H1 (cell line): ENCODE measurements around the gene PLLP. TPM values are rescaled to one million over a fixed set of nuclear protein-coding genes. Genes with fewer than 3 reads are reported as not detected.
A peak's percentile ranks its signal among the peaks of the same experiment; 100 is the strongest.

ENCODE experiments used
- CTCF ChIA-PET: fragments of 300-600 bp; sonication (Branson Sonifier 250); formaldehyde crosslinking; loops from one replicate; lab custom pipeline; 2021; ENCODE audit not compliant: partially characterized antibody; lab: Charles Lee
- POLR2A ChIA-PET: fragments of 300-600 bp; sonication (Branson Sonifier 250); formaldehyde crosslinking; loops from one replicate; lab custom pipeline; 2021; ENCODE audit warnings: inconsistent platforms; ENCODE audit not compliant: partially characterized antibody; lab: Charles Lee
- DNase-seq, 2 experiments: peaks; one replicate each; pipeline versions ENCODE4 v3.0.0 to v3.0.0-alpha.2; 2010 to 2022; ENCODE audit warnings: low spot score in 2 of 2, low read depth in 1 of 2, mixed read lengths in 1 of 2
- FAIRE-seq: peaks from 2 replicates; lab custom pipeline; 2011; peaks lifted over from hg19 to GRCh38; lab: Jason Lieb, UNC
- H2AFZ ChIP-seq: 2 replicates; pipeline ENCODE4 v1.8.1; 2012; ENCODE audit warnings: low read length, inconsistent platforms
- H2AK5ac ChIP-seq: 2 replicates; pipeline ENCODE4 v1.6.1; 2013; ENCODE audit warnings: low read depth, low read length
- H2BK120ac ChIP-seq: replicated peaks from 2 replicates; pipeline ENCODE3; 2013; ENCODE audit warnings: low read depth, low read length, inconsistent platforms
- H2BK12ac ChIP-seq: 2 replicates; pipeline ENCODE4 v1.6.1; 2013; ENCODE audit warnings: low read depth, low read length
- H2BK15ac ChIP-seq: 2 replicates; pipeline ENCODE4 v1.6.1; 2013; ENCODE audit warnings: low read length
- H2BK20ac ChIP-seq: 2 replicates; pipeline ENCODE4 v1.6.1; 2013; ENCODE audit warnings: low read length
- H2BK5ac ChIP-seq: 2 replicates; pipeline ENCODE4 v1.6.1; 2013; ENCODE audit warnings: low read depth, low read length
- H3K14ac ChIP-seq: 2 replicates; pipeline ENCODE4 v1.6.1; 2013; ENCODE audit warnings: inconsistent platforms; ENCODE audit not compliant: insufficient read length
- H3K18ac ChIP-seq: 2 replicates; pipeline ENCODE4 v1.6.1; 2013; ENCODE audit warnings: low read length; ENCODE audit errors: extremely low read depth
- H3K23ac ChIP-seq: 2 replicates; pipeline ENCODE4 v1.6.1; 2013; ENCODE audit warnings: inconsistent platforms; ENCODE audit not compliant: insufficient read length
- H3K23me2 ChIP-seq: 2 replicates; pipeline ENCODE4 v1.6.1; 2013; ENCODE audit warnings: low read depth, low read length
- H3K27ac ChIP-seq: 2 replicates; pipeline ENCODE4 v1.6.1; 2011; ENCODE audit warnings: low read depth, low read length, inconsistent platforms
- H3K27me3 ChIP-seq, 4 experiments: replicated peaks in 1 of 4; 1 replicate in 1 of 4; 2 replicates in 3 of 4; pipeline versions ENCODE4 v1.6.1 to v1.8.1; 2011 to 2013; ENCODE audit warnings: low read length in 3 of 4, mild to moderate bottlenecking in 3 of 4, inconsistent platforms in 2 of 4, mixed read lengths in 2 of 4, moderate library complexity in 1 of 4; ENCODE audit not compliant: control insufficient read depth in 3 of 4, insufficient read depth in 3 of 4; ENCODE audit errors: extremely low read depth in 1 of 4
- H3K36me3 ChIP-seq, 4 experiments: 2 replicates each; pipeline versions ENCODE4 v1.6.1 to v1.8.1; 2011 to 2013; ENCODE audit warnings: mild to moderate bottlenecking in 4 of 4, low read length in 3 of 4, moderate library complexity in 2 of 4, control low read depth in 1 of 4, inconsistent platforms in 1 of 4; ENCODE audit not compliant: insufficient read depth in 4 of 4, control insufficient read depth in 2 of 4
- H3K4ac ChIP-seq: replicated peaks from 2 replicates; pipeline ENCODE3; 2013; ENCODE audit warnings: low read length, low read depth, mixed read lengths, inconsistent platforms; ENCODE audit not compliant: insufficient read length
- H3K4me1 ChIP-seq, 4 experiments: replicated peaks in 1 of 4; 1 replicate in 1 of 4; 2 replicates in 3 of 4; pipeline versions ENCODE4 v1.6.1 to v1.8.1; 2011 to 2013; ENCODE audit warnings: low read length in 3 of 4, inconsistent platforms in 2 of 4, mixed read lengths in 1 of 4; ENCODE audit not compliant: insufficient read depth in 4 of 4, control insufficient read depth in 3 of 4
- H3K4me2 ChIP-seq, 2 experiments: 2 replicates each; pipeline versions ENCODE4 v1.6.1 to v1.8.1; 2011 to 2013; ENCODE audit warnings: low read depth in 2 of 2, low read length in 2 of 2, control low read depth in 1 of 2, inconsistent platforms in 1 of 2, mild to moderate bottlenecking in 1 of 2; ENCODE audit not compliant: insufficient read depth in 1 of 2
- H3K4me3 ChIP-seq, 4 experiments: fragments of 200-600, 300-600 bp in 1 of 4; sonication (generic), shearing (Covaris generic), sonication (Bioruptor Twin) in 1 of 4; 2 replicates each; pipeline versions ENCODE4 v1.5.1 to v1.8.1; 2011 to 2016; ENCODE audit warnings: low read length in 4 of 4, low read depth in 3 of 4, control low read depth in 2 of 4, inconsistent platforms in 2 of 4, mild to moderate bottlenecking in 2 of 4, mixed read lengths in 1 of 4, moderate library complexity in 1 of 4; ENCODE audit not compliant: insufficient read depth in 2 of 4; ENCODE audit errors: extremely low read depth in 1 of 4
- H3K56ac ChIP-seq: replicated peaks from 2 replicates; pipeline ENCODE3; 2013; ENCODE audit warnings: low read depth, mild to moderate bottlenecking, mixed read lengths, low read length, inconsistent platforms; ENCODE audit not compliant: insufficient read length
- H3K79me1 ChIP-seq: 2 replicates; pipeline ENCODE4 v1.6.1; 2013; ENCODE audit warnings: low read depth, low read length, control low read depth
- H3K79me2 ChIP-seq, 2 experiments: 2 replicates each; pipeline versions ENCODE4 v1.6.1 to v1.8.1; 2012 to 2013; ENCODE audit warnings: low read length in 2 of 2, mild to moderate bottlenecking in 2 of 2, inconsistent platforms in 1 of 2; ENCODE audit not compliant: insufficient read depth in 2 of 2, control insufficient read depth in 1 of 2
- H3K9ac ChIP-seq, 4 experiments: replicated peaks in 1 of 4; 1 replicate in 1 of 4; 2 replicates in 3 of 4; pipeline versions ENCODE4 v1.6.1 to v1.8.1; 2011 to 2013; ENCODE audit warnings: low read depth in 3 of 4, low read length in 3 of 4, control low read depth in 2 of 4, mild to moderate bottlenecking in 2 of 4, moderate library complexity in 2 of 4, inconsistent platforms in 1 of 4; ENCODE audit errors: extremely low read depth in 1 of 4
- H3K9me3 ChIP-seq, 2 experiments: 2 replicates each; pipeline versions ENCODE4 v1.6.1 to v1.8.1; 2012 to 2013; ENCODE audit warnings: mild to moderate bottlenecking in 2 of 2, moderate library complexity in 2 of 2, control low read depth in 1 of 2, inconsistent platforms in 1 of 2, low read depth in 1 of 2, low read length in 1 of 2, mixed read lengths in 1 of 2; ENCODE audit not compliant: insufficient read depth in 2 of 2
- H4K20me1 ChIP-seq, 2 experiments: replicated peaks in 1 of 2; 2 replicates each; pipeline versions ENCODE3 to v1.8.1; 2011 to 2013; ENCODE audit warnings: inconsistent platforms in 2 of 2, low read length in 2 of 2, mild to moderate bottlenecking in 1 of 2; ENCODE audit not compliant: insufficient read depth in 2 of 2, control insufficient read depth in 1 of 2
- H4K5ac ChIP-seq: 2 replicates; pipeline ENCODE4 v1.6.1; 2013; ENCODE audit warnings: low read length, low read depth, mixed read lengths, inconsistent platforms; ENCODE audit not compliant: insufficient read length
- H4K8ac ChIP-seq: 2 replicates; pipeline ENCODE4 v1.8.0; 2013; ENCODE audit warnings: mild to moderate bottlenecking, moderate library complexity, low read length, inconsistent platforms; ENCODE audit not compliant: insufficient read depth; ENCODE audit errors: extremely low read depth
- H4K91ac ChIP-seq: replicated peaks from 2 replicates; pipeline ENCODE3; 2013; ENCODE audit warnings: low read length, mixed read lengths, inconsistent platforms; ENCODE audit not compliant: insufficient read length
- ASH2L ChIP-seq: fragments of 200-600, 300-600 bp; sonication (generic); IDR thresholded peaks from one replicate; pipeline ENCODE4 v1.7.1; 2017; ENCODE audit warnings: low read length
- CHD1 ChIP-seq: IDR thresholded peaks from 2 replicates; pipeline ENCODE4 v1.6.1; 2012; ENCODE audit warnings: low read depth, low read length, improper control_type of control experiment
- KDM5A ChIP-seq: fragments of 200-600 bp; IDR thresholded peaks from 2 replicates; pipeline ENCODE4 v1.7.1; 2012; ENCODE audit warnings: mild to moderate bottlenecking, low read length, inconsistent platforms, mixed read lengths
- POLR2A ChIP-seq, 2 experiments: IDR thresholded peaks; 1 replicate in 1 of 2; 2 replicates in 1 of 2; pipeline ENCODE4 v1.6.1; 2011; ENCODE audit warnings: low read depth in 2 of 2, low read length in 2 of 2, mild to moderate bottlenecking in 2 of 2; ENCODE audit errors: control extremely low read depth in 1 of 2
- RAD21 ChIP-seq, 2 experiments: IDR thresholded peaks in 1 of 2; conservative IDR thresholded peaks in 1 of 2; 2 replicates each; pipeline ENCODE4 v1.6.1; 2011; ENCODE audit warnings: low read depth in 2 of 2, low read length in 2 of 2, improper control_type of control experiment in 1 of 2, inconsistent platforms in 1 of 2, mild to moderate bottlenecking in 1 of 2, moderate library complexity in 1 of 2
- RXRA ChIP-seq: IDR thresholded peaks from 2 replicates; pipeline ENCODE4 v1.6.1; 2011; ENCODE audit warnings: low read depth, mild to moderate bottlenecking, low read length, moderate library complexity; ENCODE audit not compliant: insufficient read depth
- SIRT6 ChIP-seq: IDR thresholded peaks from one replicate; pipeline ENCODE4 v1.7.1; 2012; ENCODE audit warnings: low read length, inconsistent platforms
- TAF1 ChIP-seq: IDR thresholded peaks from 2 replicates; pipeline ENCODE4 v1.6.1; 2011; ENCODE audit warnings: mild to moderate bottlenecking, low read depth, low read length
- TCF12 ChIP-seq: IDR thresholded peaks from 2 replicates; pipeline ENCODE4 v1.6.1; 2011; ENCODE audit warnings: low read depth, mild to moderate bottlenecking, low read length
- TEAD4 ChIP-seq: IDR thresholded peaks from 2 replicates; pipeline ENCODE4 v1.6.1; 2012; ENCODE audit warnings: low read depth, low read length, inconsistent platforms, mixed read lengths
- WGBS, 2 experiments: shearing (Covaris generic) in 1 of 2; methylation state at CpG; one replicate each; pipeline versions ENCODE4 v1.1.6 to v1.1.7; 2013 to 2015; ENCODE audit warnings: low lambda C conversion rate in 2 of 2, mixed read lengths in 2 of 2, inconsistent platforms in 1 of 2, low coverage in 1 of 2, missing lambda C conversion rate in 1 of 2; ENCODE audit not compliant: insufficient replicate concordance in 2 of 2, insufficient coverage in 1 of 2, insufficient read length in 1 of 2; ENCODE audit errors: extremely low coverage in 1 of 2, missing lambda C conversion rate in 1 of 2; 5-methylcytosine and 5-hydroxymethylcytosine counted together
- polyA plus RNA-seq, 7 experiments: library from polyadenylated mRNA; depleted of rRNA in 3 of 7; stranded (reverse) in 5 of 7; unstranded in 2 of 7; fragments of >200 nt in 5 of 7; fragments of 200-250 nt in 2 of 7; gene quantifications; 1 replicate in 5 of 7; 2 replicates in 1 of 7; 4 replicates in 1 of 7; pipeline versions ENCODE4 v1.2.1 to v1.2.3, GENCODE V29; 2011 to 2013; ENCODE audit warnings: missing spikeins in 2 of 7, mixed read lengths in 2 of 7
- total RNA-seq: library from RNA; stranded (reverse); fragmentation: NEBNext Ultra II Directional; extraction: Animal tissue kit (Norgen Biotek cat#: 25700); gene quantifications from 2 replicates; pipeline ENCODE4 v1.2.1, GENCODE V29; 2021
- TF ChIP-seq, protein P1 (sequence below): IDR thresholded peaks from 2 replicates; pipeline ENCODE4 v1.6.1; 2012; ENCODE audit warnings: low read length, inconsistent platforms

Gene PLLP
- total and polyA plus RNA-seq, 2 of the 8 experiments (the other 6 are each of a cell fraction or from before 2014, with no cell fraction given), result 2.9 to 10.6 TPM

DNA sequence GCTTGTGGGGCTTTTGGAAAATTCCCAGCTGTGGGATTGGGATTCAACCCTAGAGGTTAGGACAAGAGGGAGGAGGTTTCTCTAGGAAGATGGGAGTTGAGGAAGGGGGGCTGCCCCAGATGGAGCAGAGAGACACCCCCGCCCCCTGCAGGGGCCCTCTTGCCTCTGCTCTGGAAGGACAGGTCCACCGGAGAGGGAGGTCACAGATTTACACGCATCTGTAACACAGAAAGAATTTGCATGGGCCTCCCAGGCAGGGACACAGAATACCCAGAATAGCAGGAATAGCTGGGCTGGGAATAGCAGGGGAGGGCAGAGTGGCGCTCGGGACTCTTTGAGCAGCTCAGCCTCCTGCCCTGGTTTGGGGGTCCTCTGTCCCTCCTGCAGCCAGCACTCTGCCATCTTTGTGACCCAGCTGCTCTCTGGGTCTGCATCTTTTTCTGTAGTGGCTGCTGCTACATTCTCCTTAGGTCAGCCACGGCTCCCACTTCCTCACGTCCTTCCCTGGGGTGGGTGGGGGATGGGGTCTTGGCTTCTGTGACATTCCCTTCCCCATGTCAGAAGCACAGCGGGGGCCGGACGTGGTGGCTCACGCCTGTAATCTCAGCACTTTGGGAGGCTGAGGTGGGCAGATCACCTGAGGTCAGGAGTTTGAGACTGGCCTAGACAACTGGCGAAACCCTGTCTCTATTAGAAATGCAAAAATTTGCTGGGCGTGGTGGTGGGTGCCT is 33.9 kb upstream of the PLLP start:
- no peak overlapping the region; the same call in 1 of the 2 replicates for H3K18ac ChIP-seq
- H2BK20ac ChIP-seq, result no peak overlapping the region
- H2BK120ac ChIP-seq, result no peak overlapping the region
- no peak overlapping the region for H3K4me3 ChIP-seq
- no peaks in the 10 kb centered on the region for H3K36me3 ChIP-seq
- H4K5ac ChIP-seq, result no peak overlapping the region
- peak overlapping the region; percentile 57; the same call in 1 of the 2 replicates for H2AFZ ChIP-seq
- no peak overlapping the region; the same call in 1 of the 2 replicates for H2BK5ac ChIP-seq
- no peaks in the 10 kb centered on the region for H3K9me3 ChIP-seq
- H2BK15ac ChIP-seq, result no peak overlapping the region
- peak overlapping the region; percentile 27; the same call in 1 of the 2 replicates for H2BK12ac ChIP-seq
- 71% methylated on average over 13 of the region's 13 CpGs; no CpG with 5 or more reads in 1 of the 2 experiments for WGBS, 2 experiments
- H3K27ac ChIP-seq, result no peak overlapping the region
- H3K14ac ChIP-seq, result no peak overlapping the region
- CTCF ChIA-PET, result interaction anchor here (0.6 to 1.8 kb wide), 5 partner anchors 17 to 194 kb away, joined by 3 to 8 read pairs (median 3); no protein-coding TSS in a partner anchor
- POLR2A ChIA-PET, result interaction anchor here (0.8 kb wide), 1 partner anchor 100 kb away, joined by 3 read pairs; no protein-coding TSS in a partner anchor
- H3K27me3 ChIP-seq, result no peaks in the 10 kb centered on the region
- peaks cover 2 to 6% (median 4%) of the 10 kb centered on the region in 4 experiments; a peak in 4 of 7 replicates for H3K4me1 ChIP-seq
- FAIRE-seq (no peak), DNase-seq (no peak)
- no peak overlapping the region for H4K8ac ChIP-seq
- no peak overlapping the region for H3K9ac ChIP-seq
- no peak overlapping the region for H3K23ac ChIP-seq
- no peaks in the 10 kb centered on the region for H3K79me1 ChIP-seq
- H3K23me2 ChIP-seq, result peaks cover 3% of the 10 kb centered on the region; the same call in 1 of the 2 replicates
- H3K79me2 ChIP-seq, result no peaks in the 10 kb centered on the region
- H2AK5ac ChIP-seq, result no peak overlapping the region
- H3K4ac ChIP-seq, result no peak overlapping the region
- no peak overlapping the region for H4K91ac ChIP-seq
- no peak overlapping the region for H3K56ac ChIP-seq
- peak overlapping the region in 1 of 2 experiments; percentile 39; a peak in 1 of 4 replicates for H3K4me2 ChIP-seq
- H4K20me1 ChIP-seq, result no peaks in the 10 kb centered on the region
- TF ChIP-seq TCF12 (no peak), RAD21 (IDR thresholded peaks at IDR 0.05 in 1 of 2, conservative IDR thresholded peaks at IDR 0.05 in 1 of 2; ENCODE audit: low read depth in 2 of 2, low read length in 2 of 2) (0 out of 4 replicates have a peak, but pooled peaks of 1 of the 2 experiments have one; percentile 5), KDM5A (no peak), TAF1 (no peak), POLR2A (IDR thresholded peaks at IDR 0.05; ENCODE audit: control extremely low read depth in 1 of 2, low read depth in 2 of 2, low read length in 2 of 2) (no peak), RXRA (no peak), SIRT6 (no peak), CHD1 (no peak), ASH2L (no peak), TEAD4 (peak; percentile 68; the same call in 1 of the 2 replicates)
- TF ChIP-seq, protein P1, sequence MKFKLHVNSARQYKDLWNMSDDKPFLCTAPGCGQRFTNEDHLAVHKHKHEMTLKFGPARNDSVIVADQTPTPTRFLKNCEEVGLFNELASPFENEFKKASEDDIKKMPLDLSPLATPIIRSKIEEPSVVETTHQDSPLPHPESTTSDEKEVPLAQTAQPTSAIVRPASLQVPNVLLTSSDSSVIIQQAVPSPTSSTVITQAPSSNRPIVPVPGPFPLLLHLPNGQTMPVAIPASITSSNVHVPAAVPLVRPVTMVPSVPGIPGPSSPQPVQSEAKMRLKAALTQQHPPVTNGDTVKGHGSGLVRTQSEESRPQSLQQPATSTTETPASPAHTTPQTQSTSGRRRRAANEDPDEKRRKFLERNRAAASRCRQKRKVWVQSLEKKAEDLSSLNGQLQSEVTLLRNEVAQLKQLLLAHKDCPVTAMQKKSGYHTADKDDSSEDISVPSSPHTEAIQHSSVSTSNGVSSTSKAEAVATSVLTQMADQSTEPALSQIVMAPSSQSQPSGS, result no peak
